Thymus (tissue), 11 donors: Measurements from ENCODE around the gene CCNY. TPM values are rescaled to one million over a fixed set of nuclear protein-coding genes. Genes with fewer than 3 reads are reported as not detected.

Source experiments
- DNase-seq, 9 donors: peaks; one replicate each; pipeline ENCODE4 v3.0.0-alpha.2; 2013; ENCODE audit warnings: low spot score in 9 of 9, low read depth in 6 of 9, missing footprints in 1 of 9
- H3K27ac ChIP-seq, 2 donors: one replicate each; pipeline ENCODE4 v1.5.1; 2013; ENCODE audit warnings: control low read depth in 1 of 2, low read depth in 1 of 2, low read length in 1 of 2, mild to moderate bottlenecking in 1 of 2, moderate library complexity in 1 of 2
- H3K27me3 ChIP-seq, 2 donors: one replicate each; pipeline ENCODE4 v1.5.1; 2013; ENCODE audit warnings: low read length in 1 of 2; ENCODE audit not compliant: control insufficient read depth in 2 of 2, insufficient read depth in 1 of 2
- H3K36me3 ChIP-seq, 2 donors: one replicate each; pipeline ENCODE4 v1.5.1; 2013; ENCODE audit warnings: low read length in 1 of 2, mild to moderate bottlenecking in 1 of 2, moderate library complexity in 1 of 2; ENCODE audit not compliant: control insufficient read depth in 2 of 2, insufficient read depth in 2 of 2
- H3K4me1 ChIP-seq, 2 donors: one replicate each; pipeline ENCODE4 v1.5.1; 2013; ENCODE audit warnings: low read length in 2 of 2; ENCODE audit not compliant: control insufficient read depth in 2 of 2, insufficient read depth in 2 of 2
- H3K4me3 ChIP-seq, 2 donors: one replicate each; pipeline ENCODE4 v1.5.1; 2013; ENCODE audit warnings: low read length in 2 of 2, control low read depth in 1 of 2, mild to moderate bottlenecking in 1 of 2
- H3K9me3 ChIP-seq, 2 donors: one replicate each; pipeline ENCODE4 v1.5.1; 2013; ENCODE audit warnings: low read length in 1 of 2, mild to moderate bottlenecking in 1 of 2; ENCODE audit not compliant: control insufficient read depth in 2 of 2, insufficient read depth in 1 of 2
- WGBS: extraction: QIAGEN DNeasy Blood & Tissue Kit; methylation state at CpG from one replicate; pipeline ENCODE4 v1.1.7; 2013; 5-methylcytosine and 5-hydroxymethylcytosine counted together
- polyA plus RNA-seq: library from polyadenylated mRNA; stranded (reverse); fragments of 200-250 nt; gene quantifications from one replicate; pipeline ENCODE4 v1.2.3, GENCODE V29; 2013
- total RNA-seq: library from RNA; stranded (reverse); fragments of 120-200 nt; gene quantifications from one replicate; pipeline ENCODE4 v1.2.4, GENCODE V29; 2013
- donor health status: healthy.

CCNY gene
- total and polyA plus RNA-seq, 2 donors, result 27.6 to 34.9 TPM

- H3K4me3 ChIP-seq, result no peak overlapping the region
- H3K27ac ChIP-seq, result no peak overlapping the region
- peaks cover 0 to 3% of the 10 kb centered on the region in 2 donors for H3K27me3 ChIP-seq
- WGBS, result 81% methylated on average over 14 of the region's 14 CpGs
- H3K36me3 ChIP-seq, result no peaks in the 10 kb centered on the region
- no peaks in the 10 kb centered on the region for H3K9me3 ChIP-seq
- no peaks in the 10 kb centered on the region for H3K4me1 ChIP-seq
- DNase-seq, result no peak
These were observed 258.1 kb downstream of the CCNY start for GRCh38 chr10:35594115-35595079.

GRCh38 chr10:35595106-35595505 lies 258.8 kb downstream of the CCNY start:
- Histone ChIP-seq H3K36me3 (no peaks in the 10 kb centered on the region), H3K4me1 (no peaks in the 10 kb centered on the region), H3K27me3 (peaks cover 0 to 3% of the 10 kb centered on the region in 2 donors), H3K27ac (no peak overlapping the region), H3K4me3 (no peak overlapping the region), H3K9me3 (no peaks in the 10 kb centered on the region)
- no peak for DNase-seq
- 68% methylated on average over 3 of the region's 3 CpGs for WGBS

- DNase-seq, result no peak
- Histone ChIP-seq H3K27ac (no peak overlapping the region), H3K36me3 (no peaks in the 10 kb centered on the region), H3K27me3 (peaks cover 0 to 3% of the 10 kb centered on the region in 2 donors), H3K9me3 (no peaks in the 10 kb centered on the region), H3K4me3 (no peak overlapping the region), H3K4me1 (no peaks in the 10 kb centered on the region)
- WGBS, result 54% methylated on average over 6 of the region's 6 CpGs
These were observed 262.1 kb downstream of the CCNY start for GRCh38 chr10:35598379-35598778.

GRCh38 chr10:35600193-35600592 lies 263.9 kb downstream of the CCNY start:
- 87% methylated on average over 2 of the region's 2 CpGs for WGBS

GRCh38 chr10:35605191-35605590 lies 268.9 kb downstream of the CCNY start, which contains the start of gene GJD4:
GJD4 (plus strand) TSS chr10:35605341; CDS start chr10:35605568, 227 bp downstream.
- peaks cover 15 to 45% of the 10 kb centered on the region in 2 donors for H3K27me3 ChIP-seq
- H3K9me3 ChIP-seq, result no peaks in the 10 kb centered on the region
- 77% methylated on average over 8 of the region's 8 CpGs for WGBS
- DNase-seq, result no peak
- no peaks in the 10 kb centered on the region for H3K4me1 ChIP-seq
- H3K36me3 ChIP-seq, result no peaks in the 10 kb centered on the region
- H3K27ac ChIP-seq, result no peak within 1 kb of the TSS
- no peak within 1 kb of the TSS for H3K4me3 ChIP-seq

More at GRCh38 chr10:35600193-35600592, 263.9 kb downstream of the CCNY start:
- no peak for DNase-seq
- Histone ChIP-seq H3K27me3 (peaks cover 0 to 11% of the 10 kb centered on the region in 2 donors), H3K27ac (no peak overlapping the region), H3K9me3 (no peaks in the 10 kb centered on the region), H3K4me3 (no peak overlapping the region), H3K36me3 (no peaks in the 10 kb centered on the region), H3K4me1 (no peaks in the 10 kb centered on the region)

GRCh38 chr10:35606430-35606829 lies 270.1 kb downstream of the CCNY start:
- no peaks in the 10 kb centered on the region for H3K36me3 ChIP-seq
- H3K4me1 ChIP-seq, result no peaks in the 10 kb centered on the region
- H3K4me3 ChIP-seq, result no peak overlapping the region
- no peak overlapping the region for H3K27ac ChIP-seq
- no peak for DNase-seq
- no peaks in the 10 kb centered on the region for H3K9me3 ChIP-seq
- 94% methylated on average over 6 of the region's 6 CpGs for WGBS
- peaks cover 17 to 45% of the 10 kb centered on the region in 2 donors for H3K27me3 ChIP-seq

GRCh38 chr10:35607475-35608327 lies 271.4 kb downstream of the CCNY start:
- peaks cover 17 to 45% of the 10 kb centered on the region in 2 donors for H3K27me3 ChIP-seq
- no peaks in the 10 kb centered on the region for H3K9me3 ChIP-seq
- H3K27ac ChIP-seq, result no peak overlapping the region
- H3K4me1 ChIP-seq, result no peaks in the 10 kb centered on the region
- no peaks in the 10 kb centered on the region for H3K36me3 ChIP-seq
- H3K4me3 ChIP-seq, result peak overlapping the region; percentile 29 to 38
- DNase-seq, result no peak
- WGBS, result 10% methylated on average over 78 of the region's 78 CpGs

- Histone ChIP-seq H3K27ac (no peak overlapping the region), H3K4me1 (no peaks in the 10 kb centered on the region), H3K27me3 (peaks cover 17 to 45% of the 10 kb centered on the region in 2 donors), H3K9me3 (no peaks in the 10 kb centered on the region), H3K36me3 (no peaks in the 10 kb centered on the region), H3K4me3 (peak overlapping the region; percentile 29 to 38)
- DNase-seq, result no peak
- WGBS, result 69% methylated on average over 16 of the region's 16 CpGs
These were observed 272.0 kb downstream of the CCNY start for GRCh38 chr10:35608328-35608672.

GRCh38 chr10:35611750-35612149 lies 275.4 kb downstream of the CCNY start:
- no peak for DNase-seq
- H3K4me1 ChIP-seq, result no peaks in the 10 kb centered on the region
- 88% methylated on average over 6 of the region's 6 CpGs for WGBS
- H3K27me3 ChIP-seq, result peaks cover 14 to 25% of the 10 kb centered on the region in 2 donors
- H3K9me3 ChIP-seq, result no peaks in the 10 kb centered on the region
- H3K36me3 ChIP-seq, result no peaks in the 10 kb centered on the region
- H3K4me3 ChIP-seq, result no peak overlapping the region
- H3K27ac ChIP-seq, result no peak overlapping the region
